ENCODE data around the gene MBTPS1.

DNA sequence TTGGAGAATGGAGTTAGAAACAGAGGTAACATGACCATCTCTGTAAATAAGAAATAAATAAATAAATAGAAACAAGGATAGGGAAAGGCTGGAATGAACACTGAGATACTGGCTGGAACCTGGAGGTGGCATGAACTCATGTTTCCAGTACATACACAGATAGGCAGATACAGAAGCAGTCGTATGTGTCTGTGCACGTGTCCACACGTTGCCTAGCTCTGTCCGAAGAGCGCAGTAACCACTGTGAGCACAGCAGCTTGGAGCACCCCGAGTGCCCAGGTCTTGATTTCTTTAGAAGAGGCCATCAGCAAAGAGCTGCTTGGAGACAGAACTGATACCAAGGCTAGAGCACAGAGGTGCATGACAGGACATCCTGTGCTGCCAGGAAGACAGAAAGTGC, 37.1 kb downstream of the MBTPS1 start:
- TF ChIP-seq CTCF (IDR thresholded peaks at IDR 0.05) (no peak), POLR2A (IDR thresholded peaks at IDR 0.05) (no peak)

Data from adrenal gland (tissue), 5 donors.